H1 (cell line): ENCODE results near the gene FHL2.

ENCODE experiments used
- CEBPB ChIP-seq: IDR thresholded peaks from 2 replicates; pipeline ENCODE4 v1.6.1; 2012; ENCODE audit warnings: low read depth, low read length
- CHD2 ChIP-seq: IDR thresholded peaks from 2 replicates; pipeline ENCODE4 v1.6.1; 2012; ENCODE audit warnings: low read length, improper control_type of control experiment
- EP300 ChIP-seq, 2 experiments: IDR thresholded peaks; 1 replicate in 1 of 2; 2 replicates in 1 of 2; pipeline ENCODE4 v1.6.1; 2011 to 2012; ENCODE audit warnings: low read depth in 2 of 2, low read length in 2 of 2, mild to moderate bottlenecking in 2 of 2, borderline replicate concordance in 1 of 2, inconsistent platforms in 1 of 2, moderate library complexity in 1 of 2
- EZH2 ChIP-seq: fragments of 200-600 bp; sonication (generic); IDR thresholded peaks from 2 replicates; pipeline ENCODE4 v1.7.1; 2012; ENCODE audit warnings: low read depth, mild to moderate bottlenecking, moderate library complexity, low read length, inconsistent platforms; ENCODE audit not compliant: severe bottlenecking
- GABPA ChIP-seq: IDR thresholded peaks from 2 replicates; pipeline ENCODE4 v1.6.1; 2011; ENCODE audit warnings: mild to moderate bottlenecking, low read length, moderate library complexity, borderline replicate concordance; ENCODE audit not compliant: insufficient read depth
- MAFK ChIP-seq: IDR thresholded peaks from 2 replicates; pipeline ENCODE4 v1.6.1; 2012; ENCODE audit warnings: low read depth, mild to moderate bottlenecking, improper control_type of control experiment, low read length
- NRF1 ChIP-seq: IDR thresholded peaks from 2 replicates; pipeline ENCODE4 v1.6.1; 2011; ENCODE audit warnings: mild to moderate bottlenecking, low read depth, low read length, improper control_type of control experiment
- POLR2A ChIP-seq, 2 experiments: IDR thresholded peaks; 1 replicate in 1 of 2; 2 replicates in 1 of 2; pipeline ENCODE4 v1.6.1; 2011; ENCODE audit warnings: low read depth in 2 of 2, low read length in 2 of 2, mild to moderate bottlenecking in 2 of 2; ENCODE audit errors: control extremely low read depth in 1 of 2
- SP1 ChIP-seq: IDR thresholded peaks from 2 replicates; pipeline ENCODE4 v1.6.1; 2011; ENCODE audit warnings: low read depth, low read length
- TAF1 ChIP-seq: IDR thresholded peaks from 2 replicates; pipeline ENCODE4 v1.6.1; 2011; ENCODE audit warnings: mild to moderate bottlenecking, low read depth, low read length
- TEAD4 ChIP-seq: IDR thresholded peaks from 2 replicates; pipeline ENCODE4 v1.6.1; 2012; ENCODE audit warnings: low read depth, low read length, inconsistent platforms, mixed read lengths
- TF ChIP-seq, protein P1 (sequence below): IDR thresholded peaks from 2 replicates; pipeline ENCODE4 v1.6.1; 2012; ENCODE audit warnings: inconsistent platforms
- TF ChIP-seq, protein P2 (sequence below), 3 experiments: IDR thresholded peaks; 1 replicate in 2 of 3; 2 replicates in 1 of 3; pipeline versions ENCODE4 v1.5.1 to v1.6.1; 2011; ENCODE audit warnings: low read length in 3 of 3, mild to moderate bottlenecking in 3 of 3, inconsistent platforms in 2 of 3, low read depth in 1 of 3, moderate library complexity in 1 of 3; ENCODE audit not compliant: insufficient read depth in 1 of 3; ENCODE audit errors: control extremely low read depth in 1 of 3
- TF ChIP-seq, protein P3 (sequence below): IDR thresholded peaks from 2 replicates; pipeline ENCODE4 v1.6.1; 2011; ENCODE audit warnings: low read depth, mild to moderate bottlenecking, low read length; ENCODE audit not compliant: insufficient read depth

DNA sequence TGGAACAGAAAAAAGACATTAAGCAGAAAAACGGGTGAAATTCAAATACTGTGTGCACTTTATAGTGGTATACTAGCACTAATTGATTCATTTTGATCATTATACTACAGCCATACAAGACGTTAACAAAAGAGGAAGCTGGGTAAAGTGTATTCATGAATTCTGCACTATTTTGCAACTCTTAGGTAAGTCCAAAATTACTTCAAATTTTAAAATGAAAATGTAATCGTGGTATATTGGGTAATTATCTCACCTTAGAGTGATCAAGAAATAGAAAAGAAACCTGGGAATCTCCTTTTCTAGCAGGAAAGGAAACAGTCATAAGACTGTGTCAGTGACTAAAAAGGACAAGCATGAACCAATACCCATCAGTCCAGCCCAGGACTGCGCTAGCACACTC, 74.8 kb downstream of the FHL2 start:
- TF ChIP-seq, protein P1, sequence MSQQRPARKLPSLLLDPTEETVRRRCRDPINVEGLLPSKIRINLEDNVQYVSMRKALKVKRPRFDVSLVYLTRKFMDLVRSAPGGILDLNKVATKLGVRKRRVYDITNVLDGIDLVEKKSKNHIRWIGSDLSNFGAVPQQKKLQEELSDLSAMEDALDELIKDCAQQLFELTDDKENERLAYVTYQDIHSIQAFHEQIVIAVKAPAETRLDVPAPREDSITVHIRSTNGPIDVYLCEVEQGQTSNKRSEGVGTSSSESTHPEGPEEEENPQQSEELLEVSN: no peak
- TF ChIP-seq EP300 (IDR thresholded peaks at IDR 0.05; ENCODE audit: borderline replicate concordance in 1 of 2, low read depth in 2 of 2, low read length in 2 of 2): no peak
- TF ChIP-seq, protein P2, sequence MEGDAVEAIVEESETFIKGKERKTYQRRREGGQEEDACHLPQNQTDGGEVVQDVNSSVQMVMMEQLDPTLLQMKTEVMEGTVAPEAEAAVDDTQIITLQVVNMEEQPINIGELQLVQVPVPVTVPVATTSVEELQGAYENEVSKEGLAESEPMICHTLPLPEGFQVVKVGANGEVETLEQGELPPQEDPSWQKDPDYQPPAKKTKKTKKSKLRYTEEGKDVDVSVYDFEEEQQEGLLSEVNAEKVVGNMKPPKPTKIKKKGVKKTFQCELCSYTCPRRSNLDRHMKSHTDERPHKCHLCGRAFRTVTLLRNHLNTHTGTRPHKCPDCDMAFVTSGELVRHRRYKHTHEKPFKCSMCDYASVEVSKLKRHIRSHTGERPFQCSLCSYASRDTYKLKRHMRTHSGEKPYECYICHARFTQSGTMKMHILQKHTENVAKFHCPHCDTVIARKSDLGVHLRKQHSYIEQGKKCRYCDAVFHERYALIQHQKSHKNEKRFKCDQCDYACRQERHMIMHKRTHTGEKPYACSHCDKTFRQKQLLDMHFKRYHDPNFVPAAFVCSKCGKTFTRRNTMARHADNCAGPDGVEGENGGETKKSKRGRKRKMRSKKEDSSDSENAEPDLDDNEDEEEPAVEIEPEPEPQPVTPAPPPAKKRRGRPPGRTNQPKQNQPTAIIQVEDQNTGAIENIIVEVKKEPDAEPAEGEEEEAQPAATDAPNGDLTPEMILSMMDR (IDR thresholded peaks at IDR 0.05; ENCODE audit: control extremely low read depth in 1 of 3, insufficient read depth in 1 of 3, low read depth in 1 of 3, low read length in 3 of 3): no peak
- no peak for TF ChIP-seq POLR2A (IDR thresholded peaks at IDR 0.05; ENCODE audit: control extremely low read depth in 1 of 2, low read depth in 2 of 2, low read length in 2 of 2)
- no peak for TF ChIP-seq CEBPB
- no peak for TF ChIP-seq EZH2
- TF ChIP-seq GABPA: no peak
- no peak for TF ChIP-seq CHD2
- TF ChIP-seq NRF1: no peak
- TF ChIP-seq MAFK: no peak
- TF ChIP-seq, protein P3, sequence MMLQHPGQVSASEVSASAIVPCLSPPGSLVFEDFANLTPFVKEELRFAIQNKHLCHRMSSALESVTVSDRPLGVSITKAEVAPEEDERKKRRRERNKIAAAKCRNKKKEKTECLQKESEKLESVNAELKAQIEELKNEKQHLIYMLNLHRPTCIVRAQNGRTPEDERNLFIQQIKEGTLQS: no peak
- no peak for TF ChIP-seq TEAD4
- no peak for TF ChIP-seq TAF1
- no peak for TF ChIP-seq SP1
